DND-41 (cell line): ENCODE results near the gene BFSP1.

ENCODE experiments used
- CTCF ChIP-seq: IDR thresholded peaks from 2 replicates; pipeline ENCODE4 v1.5.1; 2012; ENCODE audit warnings: borderline replicate concordance, low read length, moderate library complexity, mild to moderate bottlenecking; ENCODE audit not compliant: poor library complexity, severe bottlenecking; ENCODE audit errors: extremely low read depth
- EZH2 ChIP-seq: IDR thresholded peaks from 3 replicates; pipeline ENCODE4 v1.6.1; 2012; ENCODE audit warnings: borderline replicate concordance, low read depth, mild to moderate bottlenecking, moderate library complexity, low read length, inconsistent platforms; ENCODE audit not compliant: severe bottlenecking

GRCh38 chr20:17491488-17491887 lies 39.7 kb downstream of the BFSP1 start:
- TF ChIP-seq CTCF (no peak), EZH2 (no peak)
